GM23248 (cell line): ENCODE results near the gene GPS1. TPM values are rescaled to one million over a fixed set of nuclear protein-coding genes. Genes with fewer than 3 reads are reported as not detected.

Experiments
- DNase-seq: peaks from one replicate; pipeline ENCODE4 v3.0.0-alpha.2; 2015
- H2AFZ ChIP-seq: fragments of 200-600 bp; sonication (generic); 2 replicates; pipeline ENCODE4 v1.6.1; 2016; ENCODE audit warnings: antibody characterized with exemption
- H3F3A ChIP-seq: fragments of 200-600 bp; sonication (generic); 2 replicates; pipeline ENCODE4 v1.6.1; 2016; ENCODE audit warnings: mild to moderate bottlenecking, antibody characterized with exemption, mixed run types; ENCODE audit not compliant: insufficient read depth
- H3K27ac ChIP-seq: fragments of 200-600 bp; sonication (generic); 2 replicates; pipeline ENCODE4 v1.5.1; 2016; ENCODE audit warnings: mild to moderate bottlenecking
- H3K27me3 ChIP-seq: fragments of 200-600 bp; sonication (generic); replicated peaks from 2 replicates; pipeline ENCODE4 v1.6.1; 2016; ENCODE audit warnings: mild to moderate bottlenecking; ENCODE audit not compliant: insufficient read depth
- H3K36me3 ChIP-seq: fragments of 200-600 bp; sonication (generic); 2 replicates; pipeline ENCODE4 v1.6.1; 2016; ENCODE audit warnings: low read depth, mild to moderate bottlenecking
- H3K4me1 ChIP-seq: fragments of 200-600 bp; sonication (generic); 2 replicates; pipeline ENCODE4 v1.6.1; 2016; ENCODE audit warnings: mild to moderate bottlenecking; ENCODE audit not compliant: insufficient read depth
- H3K4me2 ChIP-seq: fragments of 200-600 bp; sonication (generic); one replicate; pipeline ENCODE4 v1.6.1; 2016; ENCODE audit warnings: mild to moderate bottlenecking; ENCODE audit not compliant: unreplicated experiment
- H3K4me3 ChIP-seq: fragments of 200-600 bp; sonication (generic); 2 replicates; pipeline ENCODE4 v1.5.1; 2016; ENCODE audit warnings: mild to moderate bottlenecking
- H3K79me2 ChIP-seq: fragments of 200-600 bp; sonication (generic); 2 replicates; pipeline ENCODE4 v1.6.1; 2016; ENCODE audit warnings: mild to moderate bottlenecking; ENCODE audit not compliant: insufficient read depth
- H3K9ac ChIP-seq: fragments of 200-600 bp; sonication (generic); 2 replicates; pipeline ENCODE4 v1.6.1; 2016; ENCODE audit warnings: mild to moderate bottlenecking
- H3K9me2 ChIP-seq: fragments of 200-600 bp; sonication (generic); 2 replicates; pipeline ENCODE4 v1.6.1; 2016; ENCODE audit warnings: mixed run types, mild to moderate bottlenecking, moderate library complexity; ENCODE audit not compliant: insufficient read depth
- H3K9me3 ChIP-seq: fragments of 200-600 bp; sonication (generic); one replicate; pipeline ENCODE4 v1.6.1; 2017; ENCODE audit warnings: low read depth
- H4K20me1 ChIP-seq: fragments of 200-600 bp; sonication (generic); 2 replicates; pipeline ENCODE4 v1.6.0; 2016; ENCODE audit not compliant: insufficient read depth
- EZH2 ChIP-seq: fragments of 200-600 bp; sonication (generic); IDR thresholded peaks from 2 replicates; pipeline ENCODE4 v1.6.1; 2018; ENCODE audit warnings: antibody characterized with exemption, mild to moderate bottlenecking; ENCODE audit not compliant: insufficient read depth, poor library complexity, severe bottlenecking
- EZH2phosphoT487 ChIP-seq: fragments of 200-600 bp; sonication (generic); IDR thresholded peaks from 2 replicates; pipeline ENCODE4 v1.6.1; 2018; ENCODE audit warnings: antibody characterized with exemption, moderate library complexity, mild to moderate bottlenecking, low read depth; ENCODE audit not compliant: insufficient read depth
- WGBS, 2 experiments: methylation state at CpG; one replicate each; pipeline ENCODE4 v1.1.6; 2015 to 2017; ENCODE audit warnings: low lambda C conversion rate in 2 of 2, low coverage in 1 of 2; ENCODE audit errors: missing lambda C conversion rate in 2 of 2; 5-methylcytosine and 5-hydroxymethylcytosine counted together
- in situ Hi-C: fragments of 300-500 bp; cut with MboI; formaldehyde crosslinking; loops from 2 replicates; pipeline ENCODE4 v1.15.0; 2020
- polyA plus RNA-seq: library from polyadenylated mRNA; unstranded; fragments of >200 nt; fragmentation: Nextera tagmentation; extraction: Ambion mirVana; gene quantifications from 2 replicates; pipeline ENCODE4 v1.2.1, GENCODE V29; 2016
- total RNA-seq: library from RNA; depleted of rRNA; stranded (reverse); fragments of >200 nt; shearing (Covaris generic); gene quantifications from 2 replicates; pipeline ENCODE4 v1.2.3, GENCODE V29; 2014

The GPS1 gene
- total and polyA plus RNA-seq, 2 experiments from 2014 or later = 104 to 130 TPM

- peaks cover 10% of the 10 kb centered on the region; the same call in 1 of the 2 replicates for H3K79me2 ChIP-seq
- WGBS, 2 experiments = 42 to 44% methylated on average over 14 of the region's 14 CpGs
- H3K4me2 ChIP-seq = no peak overlapping the region
- no peaks in the 10 kb centered on the region for H3K9me3 ChIP-seq
- H3K36me3 ChIP-seq = no peaks in the 10 kb centered on the region
- H3K9me2 ChIP-seq = no peaks in the 10 kb centered on the region
- no peak overlapping the region for H3K27ac ChIP-seq
- no peaks in the 10 kb centered on the region for H3K27me3 ChIP-seq
- no peak for DNase-seq
- H4K20me1 ChIP-seq = no peaks in the 10 kb centered on the region
- H2AFZ ChIP-seq = no peak overlapping the region
- H3F3A ChIP-seq = peaks cover 5% of the 10 kb centered on the region; the same call in 1 of the 2 replicates
- no peak overlapping the region for H3K9ac ChIP-seq
- H3K4me3 ChIP-seq = no peak overlapping the region
- TF ChIP-seq EZH2 (no peak), EZH2phosphoT487 (no peak)
- in situ Hi-C loops = no loop called here
- no peaks in the 10 kb centered on the region for H3K4me1 ChIP-seq
These were observed 5.7 kb upstream of the GPS1 start for GRCh38 chr17:82045936-82046484.

GRCh38 chr17:82046903-82047302, 4.8 kb upstream of the GPS1 start:
- Histone ChIP-seq H3F3A (no peaks in the 10 kb centered on the region), H3K36me3 (no peaks in the 10 kb centered on the region), H3K9me3 (no peaks in the 10 kb centered on the region), H3K27ac (no peak overlapping the region), H3K4me2 (no peak overlapping the region), H3K79me2 (peaks cover 10% of the 10 kb centered on the region; the same call in 1 of the 2 replicates), H4K20me1 (no peaks in the 10 kb centered on the region), H3K9me2 (no peaks in the 10 kb centered on the region), H3K4me1 (no peaks in the 10 kb centered on the region), H3K4me3 (no peak overlapping the region), H3K9ac (no peak overlapping the region), H3K27me3 (no peaks in the 10 kb centered on the region), H2AFZ (no peak overlapping the region)
- WGBS, 2 experiments = 88 to 93% methylated on average over 21 of the region's 21 CpGs
- TF ChIP-seq EZH2 (no peak), EZH2phosphoT487 (no peak)
- DNase-seq = no peak
- in situ Hi-C loops = no loop called here

GRCh38 chr17:82047379-82047778, 4.3 kb upstream of the GPS1 start:
- Histone ChIP-seq H3K9me2 (no peaks in the 10 kb centered on the region), H3K79me2 (peaks cover 14% of the 10 kb centered on the region), H2AFZ (no peak overlapping the region), H3K4me3 (no peak overlapping the region), H3K9me3 (no peaks in the 10 kb centered on the region), H3K4me2 (no peak overlapping the region), H3K4me1 (no peaks in the 10 kb centered on the region), H3K27ac (no peak overlapping the region), H4K20me1 (no peaks in the 10 kb centered on the region), H3K27me3 (no peaks in the 10 kb centered on the region), H3K36me3 (no peaks in the 10 kb centered on the region), H3K9ac (no peak overlapping the region), H3F3A (no peaks in the 10 kb centered on the region)
- no peak for DNase-seq
- no peak for TF ChIP-seq EZH2
- TF ChIP-seq EZH2phosphoT487 = no peak
- WGBS, 2 experiments = 93 to 97% methylated on average over 23 to 24 of the region's 24 CpGs
- in situ Hi-C loops = no loop called here

- Histone ChIP-seq H3K9me2 (no peaks in the 10 kb centered on the region), H3K27me3 (no peaks in the 10 kb centered on the region), H3K79me2 (peaks cover 21% of the 10 kb centered on the region), H3K4me2 (no peak overlapping the region), H4K20me1 (no peaks in the 10 kb centered on the region), H3F3A (no peaks in the 10 kb centered on the region), H3K4me3 (no peak overlapping the region), H3K4me1 (peaks cover 5% of the 10 kb centered on the region), H2AFZ (no peak overlapping the region), H3K36me3 (no peaks in the 10 kb centered on the region), H3K27ac (no peak overlapping the region), H3K9me3 (no peaks in the 10 kb centered on the region), H3K9ac (no peak overlapping the region)
- DNase-seq = no peak
- 89 to 90% methylated on average over 18 to 23 of the region's 25 CpGs for WGBS, 2 experiments
- TF ChIP-seq EZH2 = no peak
- no peak for TF ChIP-seq EZH2phosphoT487
- in situ Hi-C loops = no loop called here
These were observed 3.7 kb upstream of the GPS1 start for GRCh38 chr17:82047914-82048570.
